KOPT-K1 (cell line): ENCODE measurements around the gene SPTY2D1.
"Not testable (repeated sequence)": the region's sequence is repeated elsewhere in the genome, so short reads cannot be mapped to it uniquely, and the experiment has no call there.

Experiments used
- H3K27ac ChIP-seq: fragments of 200-600 bp; sonication (generic); 2 replicates; pipeline ENCODE4 v1.5.1; 2016; ENCODE audit warnings: antibody characterized with exemption, mild to moderate bottlenecking, low read depth, low read length; ENCODE audit not compliant: poor library complexity, severe bottlenecking
- H3K36me3 ChIP-seq: fragments of 200-600 bp; sonication (generic); 2 replicates; pipeline ENCODE4 v1.5.1; 2017; ENCODE audit warnings: antibody characterized with exemption, mild to moderate bottlenecking, low read length, moderate library complexity; ENCODE audit not compliant: insufficient read depth
- H3K9me3 ChIP-seq: fragments of 200-600 bp; sonication (generic); 2 replicates; pipeline ENCODE4 v1.5.1; 2017; ENCODE audit warnings: antibody characterized with exemption, low read length, mild to moderate bottlenecking; ENCODE audit not compliant: insufficient read depth, poor library complexity, severe bottlenecking

The SPTY2D1 gene

GRCh38 chr11:18634140-18635032, at the start of gene SPTY2D1:
TSS of gene SPTY2D1 (minus strand) at chr11:18634342. CDS start at chr11:18634257, 85 bp downstream.
- no peaks in the 10 kb centered on the region for H3K36me3 ChIP-seq
- peak within 1 kb of the TSS; percentile 83 for H3K27ac ChIP-seq
- no peaks in the 10 kb centered on the region for H3K9me3 ChIP-seq

- H3K36me3 ChIP-seq = no peaks in the 10 kb centered on the region
- H3K27ac ChIP-seq = no peak overlapping the region
- H3K9me3 ChIP-seq = no peaks in the 10 kb centered on the region
Observed at GRCh38 chr11:18682466-18682865, 48.3 kb upstream of the SPTY2D1 start.

- not testable (repeated sequence) for H3K27ac ChIP-seq, H3K9me3 ChIP-seq, H3K36me3 ChIP-seq
Observed at GRCh38 chr11:18681949-18682348, 47.8 kb upstream of the SPTY2D1 start.

GRCh38 chr11:18677560-18677959, 43.4 kb upstream of the SPTY2D1 start:
- no peaks in the 10 kb centered on the region for H3K9me3 ChIP-seq
- H3K27ac ChIP-seq = no peak overlapping the region
- no peaks in the 10 kb centered on the region for H3K36me3 ChIP-seq

GRCh38 chr11:18676803-18677202, 42.7 kb upstream of the SPTY2D1 start:
- Histone ChIP-seq H3K27ac (no peak overlapping the region), H3K9me3 (no peaks in the 10 kb centered on the region), H3K36me3 (no peaks in the 10 kb centered on the region)

GRCh38 chr11:18672209-18672608, 38.1 kb upstream of the SPTY2D1 start:
- H3K9me3 ChIP-seq, H3K36me3 ChIP-seq, H3K27ac ChIP-seq: not testable (repeated sequence)

- H3K27ac ChIP-seq = no peak overlapping the region
Observed at GRCh38 chr11:18671246-18671645, 37.1 kb upstream of the SPTY2D1 start.

GRCh38 chr11:18669711-18670110, 35.6 kb upstream of the SPTY2D1 start:
- Histone ChIP-seq H3K36me3 (no peaks in the 10 kb centered on the region), H3K27ac (no peak overlapping the region), H3K9me3 (no peaks in the 10 kb centered on the region)

More at GRCh38 chr11:18671246-18671645, 37.1 kb upstream of the SPTY2D1 start:
- Histone ChIP-seq H3K36me3 (no peaks in the 10 kb centered on the region), H3K9me3 (no peaks in the 10 kb centered on the region)

GRCh38 chr11:18669219-18669596, 35.1 kb upstream of the SPTY2D1 start:
- Histone ChIP-seq H3K36me3 (no peaks in the 10 kb centered on the region), H3K27ac (no peak overlapping the region), H3K9me3 (no peaks in the 10 kb centered on the region)

GRCh38 chr11:18668131-18668530, 34.0 kb upstream of the SPTY2D1 start:
- Histone ChIP-seq H3K9me3 (no peaks in the 10 kb centered on the region), H3K27ac (no peak overlapping the region), H3K36me3 (no peaks in the 10 kb centered on the region)

GRCh38 chr11:18665353-18665872, 31.3 kb upstream of the SPTY2D1 start:
- H3K27ac ChIP-seq, H3K36me3 ChIP-seq, H3K9me3 ChIP-seq: not testable (repeated sequence)

GRCh38 chr11:18657673-18658072, 23.5 kb upstream of the SPTY2D1 start:
- Histone ChIP-seq H3K36me3 (no peaks in the 10 kb centered on the region), H3K9me3 (no peaks in the 10 kb centered on the region), H3K27ac (no peak overlapping the region)

GRCh38 chr11:18650859-18651557, 16.9 kb upstream of the SPTY2D1 start:
- peak overlapping the region; percentile 44 for H3K27ac ChIP-seq
- no peaks in the 10 kb centered on the region for H3K9me3 ChIP-seq
- H3K36me3 ChIP-seq = no peaks in the 10 kb centered on the region

GRCh38 chr11:18650353-18650752, 16.2 kb upstream of the SPTY2D1 start:
- Histone ChIP-seq H3K27ac (peak overlapping the region; percentile 44), H3K9me3 (no peaks in the 10 kb centered on the region), H3K36me3 (no peaks in the 10 kb centered on the region)

- H3K36me3 ChIP-seq, H3K9me3 ChIP-seq, H3K27ac ChIP-seq: not testable (repeated sequence)
Observed at GRCh38 chr11:18643034-18643433, 8.9 kb upstream of the SPTY2D1 start.
